ENCODE data around the gene CPNE7.

DNA sequence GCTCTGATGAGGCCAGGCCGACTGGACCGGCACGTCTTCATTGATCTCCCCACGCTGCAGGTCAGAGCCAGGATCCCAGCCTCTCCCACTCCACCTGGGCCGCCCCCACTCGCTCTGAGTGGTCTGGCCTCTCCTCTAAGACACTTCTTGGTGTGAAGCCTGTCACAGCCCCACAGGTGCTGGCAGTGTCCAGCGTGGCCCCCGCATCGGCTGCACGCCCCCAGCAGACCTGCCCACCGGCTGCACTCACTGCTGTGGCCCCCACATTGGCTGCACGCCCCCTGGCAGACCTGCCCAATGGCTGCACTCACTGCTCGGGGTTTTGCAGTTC, 30.9 kb upstream of the CPNE7 start:
- TF ChIP-seq, protein P1, sequence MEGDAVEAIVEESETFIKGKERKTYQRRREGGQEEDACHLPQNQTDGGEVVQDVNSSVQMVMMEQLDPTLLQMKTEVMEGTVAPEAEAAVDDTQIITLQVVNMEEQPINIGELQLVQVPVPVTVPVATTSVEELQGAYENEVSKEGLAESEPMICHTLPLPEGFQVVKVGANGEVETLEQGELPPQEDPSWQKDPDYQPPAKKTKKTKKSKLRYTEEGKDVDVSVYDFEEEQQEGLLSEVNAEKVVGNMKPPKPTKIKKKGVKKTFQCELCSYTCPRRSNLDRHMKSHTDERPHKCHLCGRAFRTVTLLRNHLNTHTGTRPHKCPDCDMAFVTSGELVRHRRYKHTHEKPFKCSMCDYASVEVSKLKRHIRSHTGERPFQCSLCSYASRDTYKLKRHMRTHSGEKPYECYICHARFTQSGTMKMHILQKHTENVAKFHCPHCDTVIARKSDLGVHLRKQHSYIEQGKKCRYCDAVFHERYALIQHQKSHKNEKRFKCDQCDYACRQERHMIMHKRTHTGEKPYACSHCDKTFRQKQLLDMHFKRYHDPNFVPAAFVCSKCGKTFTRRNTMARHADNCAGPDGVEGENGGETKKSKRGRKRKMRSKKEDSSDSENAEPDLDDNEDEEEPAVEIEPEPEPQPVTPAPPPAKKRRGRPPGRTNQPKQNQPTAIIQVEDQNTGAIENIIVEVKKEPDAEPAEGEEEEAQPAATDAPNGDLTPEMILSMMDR (IDR thresholded peaks at IDR 0.05) = no peak
- TF ChIP-seq EZH2 (IDR thresholded peaks at IDR 0.05) = no peak
